Ishikawa (cell line): ENCODE measurements around the gene PRR23C.

ENCODE experiments used
- CEBPB ChIP-seq: IDR thresholded peaks from 2 replicates; pipeline ENCODE4 v1.6.1; 2012
- CREB1 ChIP-seq: IDR thresholded peaks from 2 replicates; pipeline ENCODE4 v1.6.1; 2012; ENCODE audit warnings: low read depth
- EGR1 ChIP-seq: IDR thresholded peaks from 2 replicates; pipeline ENCODE4 v1.6.1; 2012
- EP300 ChIP-seq: IDR thresholded peaks from 2 replicates; pipeline ENCODE4 v1.6.1; 2012; ENCODE audit warnings: borderline replicate concordance
- MAX ChIP-seq: IDR thresholded peaks from 2 replicates; pipeline ENCODE4 v1.6.1; 2012
- NFIC ChIP-seq: IDR thresholded peaks from 2 replicates; pipeline ENCODE4 v1.6.1; 2012
- RAD21 ChIP-seq: IDR thresholded peaks from 2 replicates; pipeline ENCODE4 v1.6.1; 2012; ENCODE audit warnings: low read depth
- REST ChIP-seq: IDR thresholded peaks from 2 replicates; pipeline ENCODE4 v1.6.1; 2012; ENCODE audit warnings: low read depth, mild to moderate bottlenecking
- TAF1 ChIP-seq: IDR thresholded peaks from 2 replicates; pipeline ENCODE4 v1.6.1; 2012; ENCODE audit warnings: low read depth, mild to moderate bottlenecking
- TCF12 ChIP-seq: IDR thresholded peaks from 2 replicates; pipeline ENCODE4 v1.6.1; 2012; ENCODE audit warnings: low read depth
- TEAD4 ChIP-seq: IDR thresholded peaks from 2 replicates; pipeline ENCODE4 v1.6.1; 2012
- USF1 ChIP-seq: IDR thresholded peaks from 2 replicates; pipeline ENCODE4 v1.6.1; 2012
- YY1 ChIP-seq: IDR thresholded peaks from 2 replicates; pipeline ENCODE4 v1.6.1; 2012; ENCODE audit warnings: low read depth
- ZBTB7A ChIP-seq: IDR thresholded peaks from 2 replicates; pipeline ENCODE4 v1.6.1; 2012; ENCODE audit warnings: low read depth

- TF ChIP-seq ZBTB7A (no peak), EP300 (no peak), TAF1 (no peak), MAX (no peak), EGR1 (no peak), CEBPB (no peak), REST (no peak), TCF12 (no peak), NFIC (no peak), RAD21 (no peak), YY1 (no peak), TEAD4 (no peak), USF1 (no peak), CREB1 (no peak)
Observed at GRCh38 chr3:139020868-139021234, 23.8 kb downstream of the PRR23C start, which contains the start of gene PRR23B.
